ENCODE results near the gene UBB. TPM values are rescaled to one million over a fixed set of nuclear protein-coding genes. Genes with fewer than 3 reads are reported as not detected.

The UBB gene
- total and polyA plus RNA-seq, 2 experiments from 2014 or later = 871 to 1,692 TPM

DNA sequence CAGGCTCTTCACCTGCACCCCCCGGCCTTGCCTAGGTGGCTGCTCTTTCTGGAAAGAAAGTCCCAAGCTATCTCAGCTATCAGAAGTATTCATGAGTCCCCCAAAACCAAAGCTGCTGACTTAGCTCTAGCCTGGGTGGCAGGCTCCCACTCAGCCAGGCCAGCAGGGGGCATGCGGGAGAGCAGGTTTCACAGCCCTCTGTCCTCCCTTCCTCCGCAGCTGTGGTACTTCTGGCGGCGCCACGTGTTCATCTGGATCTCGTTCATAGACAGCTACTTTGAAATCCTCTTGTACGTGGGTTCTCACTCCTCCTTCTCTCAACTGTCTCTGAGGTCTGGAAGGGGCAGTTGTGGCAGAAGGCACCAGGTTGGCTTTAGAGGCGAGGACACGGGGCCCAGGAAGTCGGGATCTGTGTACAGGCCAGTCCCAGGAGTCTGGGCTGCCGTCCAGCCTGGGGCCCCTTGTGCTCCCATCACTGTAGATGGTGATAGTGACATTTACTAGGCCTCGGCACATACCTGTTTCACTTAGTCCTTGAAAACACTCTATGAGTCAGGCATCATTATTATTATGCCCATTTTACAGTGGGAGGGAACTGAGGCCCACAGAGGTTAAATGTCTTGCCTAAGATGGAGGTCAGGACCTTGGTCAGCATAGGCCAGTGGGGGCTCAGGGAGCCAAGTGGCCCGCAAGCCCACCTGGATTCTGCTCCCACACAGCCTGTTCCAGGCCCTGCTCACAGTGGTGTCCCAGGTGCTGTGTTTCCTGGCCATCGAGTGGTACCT, 47.4 kb downstream of the UBB start:
- ATAC-seq = peak; percentile 92
- Mint-ChIP-seq H3K4me3 (no peak overlapping the region), H3K27me3 (ENCODE audit: insufficient read depth, low read depth, poor library complexity) (peaks cover 2% of the 10 kb centered on the region), H3K36me3 (ENCODE audit: low read depth) (no peaks in the 10 kb centered on the region), H3K9me3 (no peaks in the 10 kb centered on the region), H3K4me1 (peaks cover 4% of the 10 kb centered on the region; the same call in 1 of the 3 replicates), H3K27ac (no peak overlapping the region)
- no peak for TF ChIP-seq NANOG (IDR thresholded peaks at IDR 0.05; ENCODE audit: borderline replicate concordance)
- no peak for TF ChIP-seq CREB1 (CRISPR knock-in tag; IDR thresholded peaks at IDR 0.05; ENCODE audit: low read depth)
- no peak for TF ChIP-seq EZH2 (IDR thresholded peaks at IDR 0.05; ENCODE audit: low read depth, unreplicated experiment)
- TF ChIP-seq CTCF (conservative IDR thresholded peaks at IDR 0.05; ENCODE audit: low read depth in 2 of 2) = peak; percentile 68 to 77
- TF ChIP-seq, protein P1, sequence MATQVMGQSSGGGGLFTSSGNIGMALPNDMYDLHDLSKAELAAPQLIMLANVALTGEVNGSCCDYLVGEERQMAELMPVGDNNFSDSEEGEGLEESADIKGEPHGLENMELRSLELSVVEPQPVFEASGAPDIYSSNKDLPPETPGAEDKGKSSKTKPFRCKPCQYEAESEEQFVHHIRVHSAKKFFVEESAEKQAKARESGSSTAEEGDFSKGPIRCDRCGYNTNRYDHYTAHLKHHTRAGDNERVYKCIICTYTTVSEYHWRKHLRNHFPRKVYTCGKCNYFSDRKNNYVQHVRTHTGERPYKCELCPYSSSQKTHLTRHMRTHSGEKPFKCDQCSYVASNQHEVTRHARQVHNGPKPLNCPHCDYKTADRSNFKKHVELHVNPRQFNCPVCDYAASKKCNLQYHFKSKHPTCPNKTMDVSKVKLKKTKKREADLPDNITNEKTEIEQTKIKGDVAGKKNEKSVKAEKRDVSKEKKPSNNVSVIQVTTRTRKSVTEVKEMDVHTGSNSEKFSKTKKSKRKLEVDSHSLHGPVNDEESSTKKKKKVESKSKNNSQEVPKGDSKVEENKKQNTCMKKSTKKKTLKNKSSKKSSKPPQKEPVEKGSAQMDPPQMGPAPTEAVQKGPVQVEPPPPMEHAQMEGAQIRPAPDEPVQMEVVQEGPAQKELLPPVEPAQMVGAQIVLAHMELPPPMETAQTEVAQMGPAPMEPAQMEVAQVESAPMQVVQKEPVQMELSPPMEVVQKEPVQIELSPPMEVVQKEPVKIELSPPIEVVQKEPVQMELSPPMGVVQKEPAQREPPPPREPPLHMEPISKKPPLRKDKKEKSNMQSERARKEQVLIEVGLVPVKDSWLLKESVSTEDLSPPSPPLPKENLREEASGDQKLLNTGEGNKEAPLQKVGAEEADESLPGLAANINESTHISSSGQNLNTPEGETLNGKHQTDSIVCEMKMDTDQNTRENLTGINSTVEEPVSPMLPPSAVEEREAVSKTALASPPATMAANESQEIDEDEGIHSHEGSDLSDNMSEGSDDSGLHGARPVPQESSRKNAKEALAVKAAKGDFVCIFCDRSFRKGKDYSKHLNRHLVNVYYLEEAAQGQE (IDR thresholded peaks at IDR 0.05; ENCODE audit: unreplicated experiment) = no peak
- no peak for TF ChIP-seq ETS1 (IDR thresholded peaks at IDR 0.05)
- no peak for TF ChIP-seq STAT1 (IDR thresholded peaks at IDR 0.05; ENCODE audit: unreplicated experiment)
- TF ChIP-seq JUNB (IDR thresholded peaks at IDR 0.05; ENCODE audit: unreplicated experiment) = no peak
- Histone ChIP-seq H3F3A (replicated peaks; ENCODE audit: low read depth) (no peaks in the 10 kb centered on the region), H3K79me2 (replicated peaks; ENCODE audit: insufficient read depth) (no peaks in the 10 kb centered on the region), H3K27me3 (ENCODE audit: insufficient read depth) (no peaks in the 10 kb centered on the region), H4K20me1 (replicated peaks; ENCODE audit: insufficient read depth) (no peaks in the 10 kb centered on the region), H3K9me2 (ENCODE audit: insufficient read depth) (no peaks in the 10 kb centered on the region), H3K4me3 (no peak overlapping the region), H3K4me2 (no peak overlapping the region), H3K27ac (ENCODE audit: low read depth) (no peak overlapping the region), H3K4me1 (ENCODE audit: insufficient read depth) (no peaks in the 10 kb centered on the region), H3K36me3 (ENCODE audit: insufficient read depth) (no peaks in the 10 kb centered on the region), H2AFZ (peak overlapping the region; percentile 98)
- peak; percentile 83 for DNase-seq (ENCODE audit: low spot score)

All from GM23338 (cell line).